Smooth muscle cell (in vitro differentiated cells): ENCODE measurements around the gene SLC12A5. TPM values are rescaled to one million over a fixed set of nuclear protein-coding genes. Genes with fewer than 3 reads are reported as not detected.
A peak's percentile ranks its signal among the peaks of the same experiment; 100 is the strongest.
"Not testable (repeated sequence)": the region's sequence is repeated elsewhere in the genome, so short reads cannot be mapped to it uniquely, and the experiment has no call there.

ENCODE experiments used
- DNase-seq: peaks from one replicate; lab custom pipeline; 2025; ENCODE audit not compliant: unreplicated experiment; lab: John Stamatoyannopoulos, UW
- H2AFZ ChIP-seq: fragments of 200-600 bp; sonication (generic); 2 replicates; pipeline ENCODE4 v1.6.0; 2016; ENCODE audit warnings: antibody characterized with exemption, low read depth, mild to moderate bottlenecking
- H3F3A ChIP-seq: fragments of 200-600 bp; sonication (generic); 2 replicates; pipeline ENCODE4 v1.6.0; 2017; ENCODE audit warnings: antibody characterized with exemption, low read depth
- H3K27ac ChIP-seq: fragments of 200-600 bp; sonication (generic); 2 replicates; pipeline ENCODE4 v1.5.1; 2016; ENCODE audit warnings: low read depth, mild to moderate bottlenecking
- H3K27me3 ChIP-seq: fragments of 200-600 bp; sonication (generic); 2 replicates; pipeline ENCODE4 v1.6.1; 2016; ENCODE audit warnings: low read depth, mild to moderate bottlenecking
- H3K36me3 ChIP-seq: fragments of 200-600 bp; sonication (generic); 2 replicates; pipeline ENCODE4 v1.5.1; 2016; ENCODE audit warnings: low read depth
- H3K4me1 ChIP-seq: fragments of 200-600 bp; sonication (generic); 2 replicates; pipeline ENCODE4 v1.5.1; 2016; ENCODE audit warnings: low read depth
- H3K4me2 ChIP-seq: fragments of 200-600 bp; sonication (generic); 2 replicates; pipeline ENCODE4 v1.6.0; 2016; ENCODE audit warnings: mild to moderate bottlenecking
- H3K4me3 ChIP-seq: fragments of 200-600 bp; sonication (generic); 2 replicates; pipeline ENCODE4 v1.5.1; 2016; ENCODE audit warnings: mild to moderate bottlenecking
- H3K79me2 ChIP-seq: fragments of 200-600 bp; sonication (generic); 2 replicates; pipeline ENCODE4 v1.6.0; 2016; ENCODE audit warnings: low read depth, mild to moderate bottlenecking
- H3K9ac ChIP-seq: fragments of 200-600 bp; sonication (generic); 2 replicates; pipeline ENCODE4 v1.6.0; 2016; ENCODE audit warnings: low read depth
- H3K9me3 ChIP-seq: fragments of 200-600 bp; sonication (generic); replicated peaks from 2 replicates; pipeline ENCODE4 v1.5.1; 2016; ENCODE audit warnings: low read depth
- H4K20me1 ChIP-seq: fragments of 200-600 bp; sonication (generic); 2 replicates; pipeline ENCODE4 v1.6.0; 2016; ENCODE audit warnings: low read depth
- CTCF ChIP-seq: fragments of 200-600 bp; sonication (generic); IDR thresholded peaks from 2 replicates; pipeline ENCODE4 v1.5.1; 2017; ENCODE audit warnings: borderline replicate concordance, mild to moderate bottlenecking, antibody characterized with exemption; ENCODE audit not compliant: insufficient read depth, poor library complexity, severe bottlenecking
- WGBS: methylation state at CpG from one replicate; pipeline ENCODE4 v1.1.7; 2016; ENCODE audit warnings: low lambda C conversion rate; 5-methylcytosine and 5-hydroxymethylcytosine counted together
- polyA plus RNA-seq: library from polyadenylated mRNA; unstranded; fragments of >200 nt; fragmentation: Nextera tagmentation; extraction: Ambion mirVana; gene quantifications from 2 replicates; pipeline ENCODE4 v1.2.1, GENCODE V29; 2016
- total RNA-seq: library from RNA; depleted of rRNA; stranded (reverse); fragments of >200 nt; gene quantifications from 2 replicates; pipeline ENCODE4 v1.2.3, GENCODE V29; 2014

SLC12A5 gene
- total and polyA plus RNA-seq, 2 experiments from 2014 or later = 0.40 to 1.3 TPM

- no peaks in the 10 kb centered on the region for H3K9me3 ChIP-seq
- no peaks in the 10 kb centered on the region for H3K27me3 ChIP-seq
- H3K4me2 ChIP-seq = no peak overlapping the region
- no peaks in the 10 kb centered on the region for H3K79me2 ChIP-seq
- no peaks in the 10 kb centered on the region for H3F3A ChIP-seq
- no peaks in the 10 kb centered on the region for H4K20me1 ChIP-seq
- no peak for TF ChIP-seq CTCF
- no peak overlapping the region for H3K4me3 ChIP-seq
- 76% methylated on average over 7 of the region's 7 CpGs for WGBS
- H3K4me1 ChIP-seq = no peaks in the 10 kb centered on the region
- H3K36me3 ChIP-seq = no peaks in the 10 kb centered on the region
- H2AFZ ChIP-seq = no peak overlapping the region
- H3K9ac ChIP-seq = no peak overlapping the region
- no peak for DNase-seq
- no peak overlapping the region for H3K27ac ChIP-seq
Measured at GRCh38 chr20:45985573-45985972, 43.4 kb upstream of the SLC12A5 start.

- no peak overlapping the region for H3K9ac ChIP-seq
- peak; percentile 89 for TF ChIP-seq CTCF
- H3K4me3 ChIP-seq = no peak overlapping the region
- no peaks in the 10 kb centered on the region for H3K27me3 ChIP-seq
- H3K79me2 ChIP-seq = no peaks in the 10 kb centered on the region
- DNase-seq = peak; percentile 26
- H3K27ac ChIP-seq = no peak overlapping the region
- no peaks in the 10 kb centered on the region for H3K36me3 ChIP-seq
- no peaks in the 10 kb centered on the region for H4K20me1 ChIP-seq
- no peaks in the 10 kb centered on the region for H3F3A ChIP-seq
- no peaks in the 10 kb centered on the region for H3K9me3 ChIP-seq
- no peak overlapping the region for H3K4me2 ChIP-seq
- WGBS = 10% methylated on average over 16 of the region's 16 CpGs
- no peak overlapping the region for H2AFZ ChIP-seq
- H3K4me1 ChIP-seq = no peaks in the 10 kb centered on the region
Measured at GRCh38 chr20:45987108-45987780, 41.8 kb upstream of the SLC12A5 start.

- not testable (repeated sequence) for H2AFZ ChIP-seq, H3K36me3 ChIP-seq, H3K9ac ChIP-seq, H3K4me3 ChIP-seq, H3K27ac ChIP-seq, H3K4me1 ChIP-seq, DNase-seq, H3K27me3 ChIP-seq, H3F3A ChIP-seq, H3K9me3 ChIP-seq, H4K20me1 ChIP-seq, H3K4me2 ChIP-seq, H3K79me2 ChIP-seq
- 90% methylated on average over 6 of the region's 6 CpGs for WGBS
Measured at GRCh38 chr20:45988830-45989229, 40.2 kb upstream of the SLC12A5 start.

GRCh38 chr20:45991616-45992015 lies 37.4 kb upstream of the SLC12A5 start:
- no peak overlapping the region for H3K27ac ChIP-seq
- H3K79me2 ChIP-seq = no peaks in the 10 kb centered on the region

More at GRCh38 chr20:45991616-45992015, 37.4 kb upstream of the SLC12A5 start:
- H3K9me3 ChIP-seq = no peaks in the 10 kb centered on the region
- no peaks in the 10 kb centered on the region for H3K36me3 ChIP-seq
- H3K4me3 ChIP-seq = no peak overlapping the region
- no peak overlapping the region for H3K4me2 ChIP-seq
- H4K20me1 ChIP-seq = no peaks in the 10 kb centered on the region
- TF ChIP-seq CTCF = no peak
- no peaks in the 10 kb centered on the region for H3F3A ChIP-seq
- no peak overlapping the region for H2AFZ ChIP-seq
- H3K27me3 ChIP-seq = no peaks in the 10 kb centered on the region
- DNase-seq = no peak
- no peak overlapping the region for H3K9ac ChIP-seq
- no peaks in the 10 kb centered on the region for H3K4me1 ChIP-seq
- WGBS = 79% methylated on average over 3 of the region's 3 CpGs
